GM18867 (cell line): ENCODE measurements around the gene CLIP4.

ENCODE experiments used
- ATAC-seq: cut with Tn5 transposase; IDR thresholded peaks from one replicate; pipeline ENCODE4 v1.9.1; 2021; ENCODE audit warnings: mild to moderate bottlenecking, moderate library complexity; ENCODE audit not compliant: unreplicated experiment

The CLIP4 gene

DNA sequence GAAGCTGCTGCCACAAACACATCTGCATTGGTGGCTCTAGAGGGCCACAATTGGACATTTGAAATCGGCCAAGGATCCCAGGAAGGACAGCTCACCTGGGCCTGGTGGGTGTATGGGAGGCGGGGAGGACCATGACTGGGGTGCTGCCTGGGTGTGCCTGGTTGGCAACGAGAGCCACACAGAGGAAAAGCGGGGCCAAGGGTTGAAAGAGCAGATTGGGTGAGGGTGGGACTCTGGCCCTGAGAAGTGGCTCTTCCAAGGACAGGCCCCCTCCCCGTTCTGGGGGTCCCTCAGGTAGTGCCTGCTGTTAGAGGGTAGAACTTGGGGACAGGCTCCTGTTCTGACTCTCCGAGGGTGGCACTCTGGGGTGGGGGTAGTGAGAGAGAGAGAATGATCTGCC, 102.9 kb downstream of the CLIP4 start:
- ATAC-seq: no peak

- no peak for ATAC-seq
Observed at GRCh38 chr2:29218550-29219125, 103.4 kb downstream of the CLIP4 start.

DNA sequence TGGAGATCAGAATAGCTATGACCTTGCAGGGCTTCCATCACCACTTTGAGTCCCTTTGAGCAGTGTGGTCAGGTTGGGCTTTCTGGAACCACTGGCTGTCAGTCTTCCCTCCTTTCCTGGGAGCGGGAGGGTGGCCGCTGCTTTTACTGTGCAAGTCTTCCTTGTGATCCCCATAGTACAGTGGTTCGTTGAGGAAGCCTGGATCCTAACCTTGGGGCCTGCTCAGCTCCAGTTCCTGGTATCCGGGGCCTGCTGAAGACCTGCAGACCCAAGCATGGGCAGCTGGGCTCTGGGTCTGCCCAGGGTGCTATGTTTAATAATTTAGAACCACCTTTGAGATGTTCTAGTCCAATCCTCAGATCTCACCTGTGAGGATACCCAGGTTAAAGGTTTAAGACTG, 104.2 kb downstream of the CLIP4 start:
- no peak for ATAC-seq

GRCh38 chr2:29220506-29221270, 105.5 kb downstream of the CLIP4 start:
- no peak for ATAC-seq

- no peak for ATAC-seq
Observed at GRCh38 chr2:29222381-29223179, 107.4 kb downstream of the CLIP4 start.

DNA sequence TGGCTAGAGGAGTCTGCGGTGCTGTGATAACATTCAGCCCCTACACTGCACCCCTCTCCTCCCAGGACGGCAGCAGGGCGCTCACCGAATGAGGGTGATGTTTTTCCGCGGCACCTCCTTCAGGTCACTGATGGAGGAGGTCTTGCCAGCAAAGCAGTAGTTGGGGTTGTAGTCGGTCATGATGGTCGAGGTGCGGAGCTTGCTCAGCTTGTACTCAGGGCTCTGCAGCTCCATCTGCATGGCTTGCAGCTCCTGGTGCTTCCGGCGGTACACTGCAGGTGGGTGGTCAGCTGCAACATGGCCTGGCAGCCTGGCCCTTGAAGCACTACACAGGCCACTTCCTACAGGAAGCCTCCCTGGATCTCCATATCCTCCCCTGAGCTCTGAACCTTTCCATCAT, 108.0 kb downstream of the CLIP4 start:
- ATAC-seq: no peak

DNA sequence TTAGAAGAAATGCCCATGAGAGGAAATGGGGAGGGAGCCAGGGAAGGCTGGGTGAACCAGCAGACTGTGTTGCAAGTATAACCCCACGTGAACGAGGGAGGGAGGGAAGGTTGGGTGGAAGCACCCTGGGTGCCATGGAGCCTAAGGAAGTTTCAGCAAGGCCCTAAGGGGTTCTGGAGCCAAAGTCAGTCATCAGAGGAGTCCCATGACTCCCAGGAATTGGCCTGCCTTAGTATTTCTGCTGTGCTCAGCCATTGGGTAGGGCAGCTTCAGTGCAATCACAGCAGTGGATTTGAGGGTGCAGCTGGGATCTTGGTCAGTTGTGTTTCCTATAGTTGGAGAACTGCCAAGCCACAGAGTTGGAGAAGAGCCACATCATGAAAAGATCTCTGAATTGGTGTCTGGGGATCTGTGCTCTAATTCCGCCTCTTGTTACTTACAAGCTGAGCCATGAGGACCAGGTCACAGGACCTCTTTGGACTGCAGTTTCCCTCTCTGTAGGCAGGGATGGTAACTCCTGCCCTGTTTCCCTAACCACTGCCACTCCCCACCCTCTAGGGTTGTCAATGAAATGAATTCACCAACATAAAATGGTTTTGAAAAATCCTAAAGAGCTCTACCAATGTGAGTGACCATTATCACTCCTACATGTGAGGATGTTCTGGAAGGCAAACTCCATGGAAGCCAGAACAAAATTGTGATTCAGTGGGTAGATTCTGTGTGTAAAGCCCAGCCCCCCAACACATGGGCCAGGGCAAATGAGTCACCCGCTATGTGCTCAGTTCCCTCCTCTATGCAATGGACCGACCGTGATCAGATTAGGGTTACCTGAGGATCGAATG, 108.9 kb downstream of the CLIP4 start:
- no peak for ATAC-seq

GRCh38 chr2:29224693-29225551, 109.7 kb downstream of the CLIP4 start:
- no peak for ATAC-seq

- ATAC-seq: no peak
Observed at GRCh38 chr2:29225814-29226213, 110.6 kb downstream of the CLIP4 start.

- no peak for ATAC-seq
Observed at GRCh38 chr2:29226375-29226774, 111.2 kb downstream of the CLIP4 start.

GRCh38 chr2:29226808-29227207, 111.6 kb downstream of the CLIP4 start:
- no peak for ATAC-seq

- ATAC-seq: no peak
Observed at GRCh38 chr2:29227935-29228675, 112.9 kb downstream of the CLIP4 start.

- ATAC-seq: no peak
Observed at GRCh38 chr2:29228947-29229346, 113.7 kb downstream of the CLIP4 start.

DNA sequence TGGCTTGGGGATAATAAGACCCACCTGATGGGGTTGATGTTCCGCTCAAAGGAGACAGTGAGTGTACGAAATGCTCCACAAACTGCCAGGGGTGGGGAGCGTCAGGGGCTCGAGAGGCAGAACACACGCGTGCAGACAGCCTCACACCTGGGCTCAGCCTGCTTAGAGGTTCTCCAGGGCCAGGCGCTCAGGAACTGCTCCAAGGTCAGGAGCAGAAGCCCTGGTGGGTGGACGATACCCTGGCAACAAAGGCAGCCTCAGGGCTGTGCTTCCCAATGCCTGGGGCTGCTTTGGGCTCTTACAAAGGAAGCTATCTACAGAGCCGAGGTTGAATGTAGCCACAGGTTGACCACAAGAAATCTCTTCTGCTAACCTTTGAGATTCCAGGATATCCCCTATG, 114.4 kb downstream of the CLIP4 start:
- no peak for ATAC-seq

GRCh38 chr2:29232041-29232440, 116.8 kb downstream of the CLIP4 start:
- no peak for ATAC-seq

DNA sequence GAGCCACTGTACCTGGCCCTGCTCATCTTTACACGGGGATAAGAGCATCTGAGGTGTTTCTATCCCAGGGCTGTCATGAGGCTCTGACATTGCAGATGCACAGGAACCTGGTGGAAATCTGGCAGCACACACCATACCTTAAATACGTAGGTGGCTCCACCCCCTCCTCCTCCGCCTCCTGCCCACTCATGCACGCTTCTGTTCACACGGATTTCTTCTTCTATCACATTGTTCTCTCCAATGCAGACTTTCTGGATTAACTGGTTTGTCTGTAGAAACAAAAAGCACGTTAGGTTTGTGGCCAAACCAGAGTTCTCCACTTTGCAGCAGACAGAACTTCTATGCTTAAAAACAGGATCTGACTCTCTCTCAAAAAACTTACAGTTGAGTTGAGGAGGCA, 118.2 kb downstream of the CLIP4 start:
- no peak for ATAC-seq

- ATAC-seq: no peak
Observed at GRCh38 chr2:29235411-29235810, 120.2 kb downstream of the CLIP4 start.

- ATAC-seq: no peak
Observed at GRCh38 chr2:29236074-29236473, 120.9 kb downstream of the CLIP4 start.

GRCh38 chr2:29238497-29238896, 123.3 kb downstream of the CLIP4 start:
- ATAC-seq: no peak
